HG03354 (cell line): ENCODE results near the gene IDI1.

Source experiments
- ATAC-seq: cut with Tn5 transposase; IDR thresholded peaks from one replicate; pipeline ENCODE4 v1.9.1; 2021; ENCODE audit warnings: mild to moderate bottlenecking; ENCODE audit not compliant: unreplicated experiment, poor library complexity, severe bottlenecking

The IDI1 gene

GRCh38 chr10:1002425-1003006, 46.4 kb downstream of the IDI1 start:
- ATAC-seq, result no peak

- ATAC-seq, result no peak
These were observed 51.5 kb downstream of the IDI1 start for GRCh38 chr10:997266-998022.

GRCh38 chr10:996031-996430, 52.9 kb downstream of the IDI1 start:
- no peak for ATAC-seq

GRCh38 chr10:995559-995926, 53.4 kb downstream of the IDI1 start:
- no peak for ATAC-seq

- ATAC-seq, result no peak
These were observed 53.9 kb downstream of the IDI1 start for GRCh38 chr10:994836-995558.

GRCh38 chr10:992871-993270, 56.0 kb downstream of the IDI1 start:
- no peak for ATAC-seq

- ATAC-seq, result peak; percentile 38
These were observed 56.5 kb downstream of the IDI1 start for GRCh38 chr10:992467-992866.

- ATAC-seq, result no peak
These were observed 58.1 kb downstream of the IDI1 start for GRCh38 chr10:990808-991207.
